Breast epithelium (tissue), 4 donors: ENCODE results near the gene CLRN1. TPM values are rescaled to one million over a fixed set of nuclear protein-coding genes. Genes with fewer than 3 reads are reported as not detected.

ENCODE experiments used
- DNase-seq, 2 donors: peaks; one replicate each; pipeline ENCODE4 v3.0.0-alpha.2; 2019; ENCODE audit warnings: low spot score in 2 of 2
- H3K27ac ChIP-seq, 2 donors: fragments of 200-600 bp; sonication (generic) in 1 of 2; one replicate each; pipeline ENCODE4 v1.5.1; 2016 to 2019; ENCODE audit warnings: mild to moderate bottlenecking in 1 of 2
- H3K27me3 ChIP-seq, 2 donors: fragments of 200-600 bp; sonication (generic) in 1 of 2; one replicate each; pipeline versions ENCODE4 v1.5.1 to v1.6.0; 2017 to 2019; ENCODE audit warnings: control low read depth in 1 of 2, mild to moderate bottlenecking in 1 of 2
- H3K36me3 ChIP-seq: fragments of 200-600 bp; one replicate; pipeline ENCODE4 v1.5.1; 2019
- H3K4me1 ChIP-seq, 2 donors: fragments of 200-600 bp; sonication (generic); one replicate each; pipeline ENCODE4 v1.5.1; 2016 to 2019; ENCODE audit warnings: control low read depth in 1 of 2
- H3K4me3 ChIP-seq, 3 donors: fragments of 200-600 bp; sonication (generic); 1 replicate in 2 of 3; 2 replicates in 1 of 3; pipeline ENCODE4 v1.5.1; 2016 to 2019; ENCODE audit warnings: mild to moderate bottlenecking in 3 of 3, moderate library complexity in 2 of 3
- H3K9me3 ChIP-seq, 2 donors: fragments of 200-600 bp; sonication (generic) in 1 of 2; one replicate each; pipeline ENCODE4 v1.5.1; 2016 to 2019; ENCODE audit warnings: control low read depth in 1 of 2
- POLR2A ChIP-seq: fragments of 450-650 bp; IDR thresholded peaks from one replicate; pipeline ENCODE4 v1.6.1; 2016; ENCODE audit warnings: antibody characterized with exemption, mild to moderate bottlenecking, moderate library complexity
- POLR2AphosphoS5 ChIP-seq, 3 donors: sonication (generic); formaldehyde crosslinking; IDR thresholded peaks; one replicate each; pipeline ENCODE4 v1.6.1; 2017; ENCODE audit warnings: antibody characterized with exemption in 3 of 3
- intact Hi-C: fragments of 100-400 bp; cut with DNase I; formaldehyde crosslinking; loops from one replicate; pipeline ENCODE4 v1.15.1; 2023; ENCODE audit warnings: low total_unique reads
- total RNA-seq, 3 donors: library from RNA; depleted of rRNA; stranded (reverse); fragments of >200 nt; gene quantifications; one replicate each; pipeline ENCODE4 v1.1.0, GENCODE V29; 2016
- TF ChIP-seq, protein P1 (sequence below), 3 donors: fragments of 450-650 bp; IDR thresholded peaks; one replicate each; pipeline ENCODE4 v1.5.1; 2016 to 2017; ENCODE audit warnings: antibody characterized with exemption in 3 of 3, mild to moderate bottlenecking in 3 of 3, moderate library complexity in 3 of 3

The CLRN1 gene
- total RNA-seq, 3 donors from 2014 or later = not detected

- H3K4me3 ChIP-seq = no peak overlapping the region
- TF ChIP-seq, protein P1, sequence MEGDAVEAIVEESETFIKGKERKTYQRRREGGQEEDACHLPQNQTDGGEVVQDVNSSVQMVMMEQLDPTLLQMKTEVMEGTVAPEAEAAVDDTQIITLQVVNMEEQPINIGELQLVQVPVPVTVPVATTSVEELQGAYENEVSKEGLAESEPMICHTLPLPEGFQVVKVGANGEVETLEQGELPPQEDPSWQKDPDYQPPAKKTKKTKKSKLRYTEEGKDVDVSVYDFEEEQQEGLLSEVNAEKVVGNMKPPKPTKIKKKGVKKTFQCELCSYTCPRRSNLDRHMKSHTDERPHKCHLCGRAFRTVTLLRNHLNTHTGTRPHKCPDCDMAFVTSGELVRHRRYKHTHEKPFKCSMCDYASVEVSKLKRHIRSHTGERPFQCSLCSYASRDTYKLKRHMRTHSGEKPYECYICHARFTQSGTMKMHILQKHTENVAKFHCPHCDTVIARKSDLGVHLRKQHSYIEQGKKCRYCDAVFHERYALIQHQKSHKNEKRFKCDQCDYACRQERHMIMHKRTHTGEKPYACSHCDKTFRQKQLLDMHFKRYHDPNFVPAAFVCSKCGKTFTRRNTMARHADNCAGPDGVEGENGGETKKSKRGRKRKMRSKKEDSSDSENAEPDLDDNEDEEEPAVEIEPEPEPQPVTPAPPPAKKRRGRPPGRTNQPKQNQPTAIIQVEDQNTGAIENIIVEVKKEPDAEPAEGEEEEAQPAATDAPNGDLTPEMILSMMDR (IDR thresholded peaks at IDR 0.05) = no peak
- TF ChIP-seq POLR2AphosphoS5 (IDR thresholded peaks at IDR 0.05) (no peak), POLR2A (no peak)
These were observed 3.5 kb upstream of the CLRN1 start for GRCh38 chr3:150975992-150976368.

DNA sequence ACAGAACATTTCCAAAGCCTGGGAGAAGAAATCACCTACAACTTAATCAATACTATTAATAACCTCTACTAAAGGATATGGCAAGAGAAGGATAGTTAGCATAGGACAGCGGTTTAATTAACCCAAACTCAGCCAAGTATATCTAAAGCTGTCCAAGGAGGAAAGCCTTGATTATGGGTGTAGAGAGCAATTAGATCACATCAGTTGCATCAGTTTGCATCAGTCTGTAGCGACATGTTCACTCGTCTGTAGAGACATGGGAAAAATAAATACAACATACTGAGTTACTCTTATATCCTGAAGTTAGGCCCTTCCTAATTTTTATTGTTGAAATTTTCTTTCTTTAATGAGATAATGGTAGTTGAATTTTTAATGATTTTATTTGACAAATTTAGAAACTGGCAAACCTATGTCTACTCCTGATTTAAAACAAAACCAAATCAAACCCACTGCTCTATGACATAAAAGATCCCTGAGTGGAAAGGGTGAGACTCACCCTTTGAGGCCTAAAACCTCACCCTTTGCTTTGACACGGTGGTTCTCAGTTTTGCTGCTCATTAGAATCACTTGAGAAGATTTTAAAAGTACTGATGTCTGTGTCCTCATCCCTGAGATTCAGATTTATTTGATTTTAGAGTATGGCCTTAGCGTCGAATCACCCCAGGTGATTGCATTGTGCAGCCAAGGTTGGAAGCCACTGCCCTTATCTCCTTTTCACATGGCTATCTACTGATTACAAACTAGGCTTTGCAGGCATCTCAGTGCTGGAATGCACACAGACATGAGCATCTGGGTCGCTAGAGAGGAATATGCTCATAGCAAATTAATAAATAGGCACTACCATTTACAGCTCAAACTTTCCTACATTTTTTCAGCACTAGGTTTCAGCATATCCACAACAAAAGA is 2.8 kb upstream of the CLRN1 start:
- DNase-seq = no peak
- TF ChIP-seq POLR2AphosphoS5 (IDR thresholded peaks at IDR 0.05) (no peak), POLR2A (no peak)
- TF ChIP-seq, protein P1 (IDR thresholded peaks at IDR 0.05) = no peak
- no peaks in the 10 kb centered on the region for H3K9me3 ChIP-seq
- intact Hi-C loops = no loop called here
- H3K4me3 ChIP-seq = no peak overlapping the region
- no peaks in the 10 kb centered on the region for H3K36me3 ChIP-seq
- H3K27me3 ChIP-seq = no peaks in the 10 kb centered on the region
- H3K27ac ChIP-seq = no peak overlapping the region
- H3K4me1 ChIP-seq = no peaks in the 10 kb centered on the region

More at GRCh38 chr3:150975992-150976368, 3.5 kb upstream of the CLRN1 start:
- Histone ChIP-seq H3K27me3 (no peaks in the 10 kb centered on the region), H3K36me3 (no peaks in the 10 kb centered on the region), H3K9me3 (no peaks in the 10 kb centered on the region), H3K4me1 (no peaks in the 10 kb centered on the region), H3K27ac (no peak overlapping the region)
- intact Hi-C loops = no loop called here
- DNase-seq = no peak

- H3K4me1 ChIP-seq = no peaks in the 10 kb centered on the region
- H3K27me3 ChIP-seq = no peaks in the 10 kb centered on the region
- no peaks in the 10 kb centered on the region for H3K9me3 ChIP-seq
- no peaks in the 10 kb centered on the region for H3K36me3 ChIP-seq
- H3K4me3 ChIP-seq = no peak overlapping the region
- no peak for TF ChIP-seq POLR2AphosphoS5 (IDR thresholded peaks at IDR 0.05)
- no peak for TF ChIP-seq POLR2A
- TF ChIP-seq, protein P1 (IDR thresholded peaks at IDR 0.05) = no peak
- no peak overlapping the region for H3K27ac ChIP-seq
- no peak for DNase-seq
- intact Hi-C loops = no loop called here
These were observed 1.7 kb downstream of the CLRN1 start for GRCh38 chr3:150970665-150971324.

- intact Hi-C loops = no loop called here
- Histone ChIP-seq H3K9me3 (no peaks in the 10 kb centered on the region), H3K36me3 (no peaks in the 10 kb centered on the region), H3K4me1 (no peaks in the 10 kb centered on the region), H3K27me3 (no peaks in the 10 kb centered on the region), H3K27ac (no peak overlapping the region), H3K4me3 (no peak overlapping the region)
- no peak for DNase-seq
- no peak for TF ChIP-seq POLR2A
- no peak for TF ChIP-seq POLR2AphosphoS5 (IDR thresholded peaks at IDR 0.05)
- TF ChIP-seq, protein P1 (IDR thresholded peaks at IDR 0.05) = no peak
These were observed 4.0 kb downstream of the CLRN1 start for GRCh38 chr3:150968341-150969035.
